Fibroblast of lung (primary cell): ENCODE measurements around the gene SSH2. TPM values are rescaled to one million over a fixed set of nuclear protein-coding genes. Genes with fewer than 3 reads are reported as not detected.
A peak's percentile ranks its signal among the peaks of the same experiment; 100 is the strongest.
"Not testable (repeated sequence)": the region's sequence is repeated elsewhere in the genome, so short reads cannot be mapped to it uniquely, and the experiment has no call there.

Experiments
- DNase-seq, 2 donors: peaks; one replicate each; pipeline versions ENCODE4 v3.0.0 to v3.0.0-alpha.2; 2010; ENCODE audit warnings: low read depth in 2 of 2
- H2AFZ ChIP-seq: 2 replicates; pipeline ENCODE4 v1.5.1; 2012; ENCODE audit warnings: low read length, control low read depth, inconsistent platforms
- H3K27ac ChIP-seq: 2 replicates; pipeline ENCODE4 v1.5.1; 2011; ENCODE audit warnings: low read length, control low read depth; ENCODE audit not compliant: insufficient read depth
- H3K27me3 ChIP-seq: 2 replicates; pipeline ENCODE4 v1.5.1; 2011; ENCODE audit warnings: mild to moderate bottlenecking, low read length; ENCODE audit not compliant: control insufficient read depth, insufficient read depth
- H3K36me3 ChIP-seq: 2 replicates; pipeline ENCODE4 v1.5.1; 2011; ENCODE audit warnings: low read length; ENCODE audit not compliant: control insufficient read depth, insufficient read depth
- H3K4me1 ChIP-seq: 2 replicates; pipeline ENCODE4 v1.5.1; 2011; ENCODE audit warnings: low read length; ENCODE audit not compliant: control insufficient read depth, insufficient read depth; ENCODE audit errors: extremely low read depth
- H3K4me2 ChIP-seq: 2 replicates; pipeline ENCODE4 v1.5.1; 2011; ENCODE audit warnings: low read length, control low read depth; ENCODE audit not compliant: insufficient read depth; ENCODE audit errors: extremely low read depth
- H3K4me3 ChIP-seq, 4 experiments: fragments of 200-600 bp in 1 of 4; sonication (generic) in 1 of 4; replicated peaks in 1 of 4; 2 replicates each; pipeline ENCODE4 v1.5.1; 2011 to 2016; ENCODE audit warnings: low read length in 4 of 4, low read depth in 3 of 4, mild to moderate bottlenecking in 3 of 4, control low read depth in 2 of 4, inconsistent platforms in 1 of 4, mixed read lengths in 1 of 4; ENCODE audit not compliant: insufficient read depth in 1 of 4; ENCODE audit errors: control extremely low read depth in 1 of 4
- H3K79me2 ChIP-seq: 2 replicates; pipeline ENCODE4 v1.5.1; 2012; ENCODE audit warnings: mild to moderate bottlenecking, low read length, inconsistent platforms; ENCODE audit not compliant: control insufficient read depth, insufficient read depth
- H3K9ac ChIP-seq: 2 replicates; pipeline ENCODE4 v1.5.1; 2011; ENCODE audit warnings: mild to moderate bottlenecking, low read length, control low read depth; ENCODE audit not compliant: insufficient read depth
- H3K9me3 ChIP-seq: 2 replicates; pipeline ENCODE4 v1.5.1; 2012; ENCODE audit warnings: low read depth, low read length; ENCODE audit not compliant: control insufficient read depth, insufficient read depth
- H4K20me1 ChIP-seq: 2 replicates; pipeline ENCODE4 v1.5.1; 2011; ENCODE audit warnings: low read length; ENCODE audit not compliant: control insufficient read depth, insufficient read depth; ENCODE audit errors: extremely low read depth
- CTCF ChIP-seq, 2 donors: IDR thresholded peaks in 1 of 2; conservative IDR thresholded peaks in 1 of 2; 1 replicate in 1 of 2; 2 replicates in 1 of 2; pipeline ENCODE4 v1.5.1; 2011 to 2012; ENCODE audit warnings: low read length in 2 of 2, control low read depth in 1 of 2, inconsistent platforms in 1 of 2, low read depth in 1 of 2, mild to moderate bottlenecking in 1 of 2
- EZH2 ChIP-seq: IDR thresholded peaks from 2 replicates; pipeline ENCODE4 v1.5.1; 2012; ENCODE audit warnings: low read length, control low read depth, mild to moderate bottlenecking; ENCODE audit errors: missing control alignments
- polyA plus RNA-seq, 2 donors: library from polyadenylated mRNA; depleted of rRNA in 1 of 2; stranded (reverse) in 1 of 2; unstranded in 1 of 2; fragments of >200 nt; gene quantifications; 2 replicates each; pipeline ENCODE4 v1.2.1, GENCODE V29; 2011 to 2012; ENCODE audit warnings: missing spikeins in 1 of 2
- total RNA-seq: library from RNA; depleted of rRNA; stranded (reverse); fragments of >200 nt; gene quantifications from 2 replicates; pipeline ENCODE4 v1.2.1, GENCODE V29; 2014

The SSH2 gene
- total and polyA plus RNA-seq, 2 donors (not counting 1 experiment from before 2014, with no cell fraction given) = 21.0 to 30.2 TPM

GRCh38 chr17:29682054-29682453, 248.0 kb downstream of the SSH2 start:
- Histone ChIP-seq H3K4me3 (no peak overlapping the region), H3K4me1 (no peaks in the 10 kb centered on the region), H3K27me3 (no peaks in the 10 kb centered on the region), H3K27ac (no peak overlapping the region), H3K79me2 (no peaks in the 10 kb centered on the region), H4K20me1 (no peaks in the 10 kb centered on the region), H3K4me2 (no peak overlapping the region), H3K36me3 (no peaks in the 10 kb centered on the region), H2AFZ (no peak overlapping the region), H3K9me3 (no peaks in the 10 kb centered on the region), H3K9ac (no peak overlapping the region)
- no peak for DNase-seq
- TF ChIP-seq EZH2 (no peak), CTCF (conservative IDR thresholded peaks at IDR 0.05 in 1 of 2, IDR thresholded peaks at IDR 0.05 in 1 of 2; ENCODE audit: low read depth in 1 of 2, low read length in 2 of 2) (peak in 1 of 2 donors; percentile 11)

GRCh38 chr17:29677824-29678223, 252.2 kb downstream of the SSH2 start:
- H3K27ac ChIP-seq = no peak overlapping the region
- no peak overlapping the region for H3K4me3 ChIP-seq
- H3K4me2 ChIP-seq = no peak overlapping the region
- H3K9ac ChIP-seq = no peak overlapping the region
- H3K27me3 ChIP-seq = no peaks in the 10 kb centered on the region
- no peaks in the 10 kb centered on the region for H3K9me3 ChIP-seq
- no peaks in the 10 kb centered on the region for H3K79me2 ChIP-seq
- TF ChIP-seq EZH2 = no peak
- H3K4me1 ChIP-seq = no peaks in the 10 kb centered on the region
- DNase-seq = no peak
- no peaks in the 10 kb centered on the region for H3K36me3 ChIP-seq
- no peaks in the 10 kb centered on the region for H4K20me1 ChIP-seq
- H2AFZ ChIP-seq = no peak overlapping the region

GRCh38 chr17:29677221-29677791, 252.7 kb downstream of the SSH2 start:
- no peak for TF ChIP-seq CTCF (conservative IDR thresholded peaks at IDR 0.05 in 1 of 2, IDR thresholded peaks at IDR 0.05 in 1 of 2; ENCODE audit: low read depth in 1 of 2, low read length in 2 of 2)
- no peak for TF ChIP-seq EZH2
- no peaks in the 10 kb centered on the region for H3K4me1 ChIP-seq
- H2AFZ ChIP-seq = no peak overlapping the region
- DNase-seq = peak in 1 of 2 donors; percentile 86
- H3K4me2 ChIP-seq = no peak overlapping the region
- no peaks in the 10 kb centered on the region for H4K20me1 ChIP-seq
- no peaks in the 10 kb centered on the region for H3K36me3 ChIP-seq
- H3K27me3 ChIP-seq = no peaks in the 10 kb centered on the region
- no peaks in the 10 kb centered on the region for H3K79me2 ChIP-seq
- H3K9ac ChIP-seq = no peak overlapping the region
- no peak overlapping the region for H3K4me3 ChIP-seq
- no peaks in the 10 kb centered on the region for H3K9me3 ChIP-seq
- no peak overlapping the region for H3K27ac ChIP-seq

GRCh38 chr17:29675961-29676360, 254.1 kb downstream of the SSH2 start:
- not testable (repeated sequence) for H3K27me3 ChIP-seq, H3K4me3 ChIP-seq, H3K9ac ChIP-seq, H3K4me2 ChIP-seq, H3K27ac ChIP-seq, H3K79me2 ChIP-seq, H2AFZ ChIP-seq, H3K4me1 ChIP-seq, H3K9me3 ChIP-seq, H4K20me1 ChIP-seq, H3K36me3 ChIP-seq, DNase-seq
